DND-41 (cell line): ENCODE results near the gene SSR3.

Experiments
- ATAC-seq: fragments of 200-7000 bp; cut with Tn5 transposase; 3 replicates; pipeline ENCODE4 v1.9.1; 2021; ENCODE audit warnings: low read depth; ENCODE audit not compliant: insufficient read depth
- DNase-seq: peaks from one replicate; pipeline ENCODE4 v3.0.0-alpha.2; 2020
- H2AFZ ChIP-seq: 2 replicates; pipeline ENCODE4 v1.6.0; 2012; ENCODE audit warnings: low read depth, low read length
- H3K27ac ChIP-seq: 2 replicates; pipeline ENCODE4 v1.5.1; 2012; ENCODE audit warnings: low read length, inconsistent platforms
- H3K27me3 ChIP-seq: fragments of 200-600 bp; sonication (generic); 2 replicates; pipeline ENCODE4 v1.6.0; 2012; ENCODE audit warnings: low read length, mild to moderate bottlenecking, inconsistent platforms; ENCODE audit not compliant: insufficient read depth, poor library complexity
- H3K36me3 ChIP-seq: 2 replicates; pipeline ENCODE4 v1.5.1; 2012; ENCODE audit warnings: low read length, inconsistent platforms; ENCODE audit not compliant: insufficient read depth
- H3K4me1 ChIP-seq: 2 replicates; pipeline ENCODE4 v1.5.1; 2012; ENCODE audit warnings: mild to moderate bottlenecking, low read length; ENCODE audit not compliant: insufficient read depth
- H3K4me2 ChIP-seq: 2 replicates; pipeline ENCODE4 v1.6.0; 2012; ENCODE audit warnings: mild to moderate bottlenecking, moderate library complexity, low read length, inconsistent platforms; ENCODE audit not compliant: insufficient read depth
- H3K4me3 ChIP-seq, 2 experiments: fragments of 200-600 bp in 1 of 2; shearing (Covaris generic) in 1 of 2; 2 replicates each; pipeline ENCODE4 v1.5.1; 2012 to 2016; ENCODE audit warnings: inconsistent platforms in 2 of 2, low read length in 2 of 2, mild to moderate bottlenecking in 2 of 2, low read depth in 1 of 2, moderate library complexity in 1 of 2
- H3K79me2 ChIP-seq: 2 replicates; pipeline ENCODE4 v1.6.0; 2012; ENCODE audit warnings: low read length, inconsistent platforms; ENCODE audit not compliant: insufficient read depth
- H3K9ac ChIP-seq: 2 replicates; pipeline ENCODE4 v1.6.0; 2012; ENCODE audit warnings: low read depth, mild to moderate bottlenecking, inconsistent platforms, low read length, moderate library complexity
- H3K9me3 ChIP-seq: 2 replicates; pipeline ENCODE4 v1.5.1; 2012; ENCODE audit warnings: low read length, moderate library complexity, mild to moderate bottlenecking, inconsistent platforms; ENCODE audit not compliant: insufficient read depth, severe bottlenecking
- H4K20me1 ChIP-seq: 2 replicates; pipeline ENCODE4 v1.6.0; 2012; ENCODE audit warnings: low read length; ENCODE audit not compliant: insufficient read depth
- EZH2 ChIP-seq: IDR thresholded peaks from 3 replicates; pipeline ENCODE4 v1.6.1; 2012; ENCODE audit warnings: borderline replicate concordance, low read depth, mild to moderate bottlenecking, moderate library complexity, low read length, inconsistent platforms; ENCODE audit not compliant: severe bottlenecking
- TF ChIP-seq, protein P1 (sequence below): IDR thresholded peaks from 2 replicates; pipeline ENCODE4 v1.5.1; 2012; ENCODE audit warnings: borderline replicate concordance, low read length, moderate library complexity, mild to moderate bottlenecking; ENCODE audit not compliant: poor library complexity, severe bottlenecking; ENCODE audit errors: extremely low read depth

The SSR3 gene

DNA sequence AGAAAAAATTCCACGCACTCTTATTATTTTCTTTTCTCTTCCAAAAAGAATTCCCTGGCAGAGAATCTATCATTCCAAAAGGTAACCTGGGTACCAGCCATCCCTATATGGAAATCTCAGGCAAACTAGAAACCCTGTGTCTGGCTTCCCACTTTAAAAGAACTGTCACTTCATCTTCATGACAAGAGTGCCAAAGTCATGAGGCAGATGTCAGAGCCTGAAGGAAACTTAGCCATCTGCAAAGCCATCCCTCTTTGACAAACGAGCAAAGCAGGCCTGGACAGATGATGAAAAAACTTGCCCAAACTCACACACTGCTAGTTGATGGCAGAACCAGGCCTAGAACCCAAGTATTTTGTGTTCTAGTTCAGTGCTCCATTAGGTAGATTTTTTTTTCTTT is 15.9 kb downstream of the SSR3 start:
- Histone ChIP-seq H3K79me2 (no peaks in the 10 kb centered on the region), H3K4me3 (no peak overlapping the region), H3K4me1 (no peaks in the 10 kb centered on the region), H4K20me1 (no peaks in the 10 kb centered on the region; the same call in 1 of the 2 replicates), H3K9me3 (no peaks in the 10 kb centered on the region), H3K36me3 (peaks cover 39% of the 10 kb centered on the region), H3K9ac (no peak overlapping the region), H2AFZ (no peak overlapping the region), H3K27me3 (no peaks in the 10 kb centered on the region), H3K4me2 (no peak overlapping the region), H3K27ac (no peak overlapping the region)
- TF ChIP-seq, protein P1, sequence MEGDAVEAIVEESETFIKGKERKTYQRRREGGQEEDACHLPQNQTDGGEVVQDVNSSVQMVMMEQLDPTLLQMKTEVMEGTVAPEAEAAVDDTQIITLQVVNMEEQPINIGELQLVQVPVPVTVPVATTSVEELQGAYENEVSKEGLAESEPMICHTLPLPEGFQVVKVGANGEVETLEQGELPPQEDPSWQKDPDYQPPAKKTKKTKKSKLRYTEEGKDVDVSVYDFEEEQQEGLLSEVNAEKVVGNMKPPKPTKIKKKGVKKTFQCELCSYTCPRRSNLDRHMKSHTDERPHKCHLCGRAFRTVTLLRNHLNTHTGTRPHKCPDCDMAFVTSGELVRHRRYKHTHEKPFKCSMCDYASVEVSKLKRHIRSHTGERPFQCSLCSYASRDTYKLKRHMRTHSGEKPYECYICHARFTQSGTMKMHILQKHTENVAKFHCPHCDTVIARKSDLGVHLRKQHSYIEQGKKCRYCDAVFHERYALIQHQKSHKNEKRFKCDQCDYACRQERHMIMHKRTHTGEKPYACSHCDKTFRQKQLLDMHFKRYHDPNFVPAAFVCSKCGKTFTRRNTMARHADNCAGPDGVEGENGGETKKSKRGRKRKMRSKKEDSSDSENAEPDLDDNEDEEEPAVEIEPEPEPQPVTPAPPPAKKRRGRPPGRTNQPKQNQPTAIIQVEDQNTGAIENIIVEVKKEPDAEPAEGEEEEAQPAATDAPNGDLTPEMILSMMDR = no peak
- no peak for TF ChIP-seq EZH2
- no peak for ATAC-seq
- no peak for DNase-seq

DNA sequence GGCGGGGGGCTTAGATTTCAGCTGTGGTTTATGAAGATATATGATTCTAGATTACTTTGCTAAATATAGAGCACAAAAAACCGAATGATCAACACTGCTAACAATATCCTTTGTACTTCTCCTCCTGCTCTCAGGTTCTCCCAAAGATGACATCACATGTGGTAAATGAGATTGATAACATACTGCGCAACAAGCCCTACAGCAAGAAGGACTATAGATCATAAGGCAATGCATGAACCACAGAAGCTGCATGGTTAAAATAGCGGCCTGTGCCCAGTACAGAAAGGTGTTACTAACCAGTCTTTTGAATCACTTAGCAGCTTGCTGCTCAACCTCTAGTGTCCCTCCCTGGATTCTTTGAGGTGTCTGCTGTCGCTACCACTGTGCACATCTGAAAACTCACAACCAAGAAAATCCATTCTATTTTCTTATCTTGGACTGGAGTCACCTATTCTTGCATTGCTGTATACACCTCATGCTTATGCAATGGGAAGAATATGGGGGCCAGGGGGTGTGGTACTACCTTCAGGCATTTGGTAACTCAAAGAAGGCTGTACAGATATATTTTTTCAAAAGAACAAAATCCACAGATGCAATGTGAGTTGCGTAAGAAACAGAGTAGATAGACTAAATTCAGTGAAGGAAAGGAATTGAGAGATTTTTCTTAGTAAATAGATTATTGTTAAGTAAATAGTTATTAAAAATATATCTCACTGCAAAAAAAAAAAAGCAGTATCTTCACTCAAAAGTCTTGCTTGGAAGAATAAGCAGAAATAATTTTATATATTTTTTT is 18.2 kb downstream of the SSR3 start:
- Histone ChIP-seq H3K4me3 (no peak overlapping the region), H3K79me2 (no peaks in the 10 kb centered on the region), H3K4me2 (no peak overlapping the region), H3K9me3 (no peaks in the 10 kb centered on the region), H3K9ac (no peak overlapping the region), H3K27ac (no peak overlapping the region), H3K27me3 (no peaks in the 10 kb centered on the region), H3K36me3 (peaks cover 21% of the 10 kb centered on the region; the same call in 1 of the 2 replicates), H3K4me1 (no peaks in the 10 kb centered on the region), H2AFZ (no peak overlapping the region), H4K20me1 (no peaks in the 10 kb centered on the region; the same call in 1 of the 2 replicates)
- ATAC-seq (peak; percentile 8; the same call in 1 of the 3 replicates), DNase-seq (no peak)
- TF ChIP-seq EZH2 = no peak
- TF ChIP-seq, protein P1 = no peak

DNA sequence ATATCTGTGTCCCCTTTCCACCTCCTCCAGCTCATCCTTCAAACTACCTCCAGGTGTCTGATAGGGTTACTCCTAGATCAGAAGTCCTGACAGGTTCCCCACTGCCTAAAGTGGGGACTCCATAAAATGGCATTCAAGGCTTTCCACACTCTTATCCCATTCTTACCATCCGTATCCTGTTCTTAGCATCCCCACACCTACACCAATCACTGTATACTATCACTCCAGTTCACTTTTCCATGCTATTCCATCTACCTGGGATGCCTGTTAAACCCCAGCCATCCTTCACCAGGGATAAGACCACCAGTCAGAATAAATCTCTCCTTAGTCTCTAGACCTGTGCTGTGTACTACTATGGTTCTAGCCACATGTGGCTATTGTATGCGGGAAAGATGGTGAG is 19.1 kb downstream of the SSR3 start:
- Histone ChIP-seq H3K9me3 (no peaks in the 10 kb centered on the region), H4K20me1 (no peaks in the 10 kb centered on the region; the same call in 1 of the 2 replicates), H3K79me2 (no peaks in the 10 kb centered on the region), H3K9ac (no peak overlapping the region), H3K27ac (no peak overlapping the region), H3K36me3 (peaks cover 12% of the 10 kb centered on the region; the same call in 1 of the 2 replicates), H3K4me3 (no peak overlapping the region), H3K4me1 (no peaks in the 10 kb centered on the region), H3K4me2 (no peak overlapping the region), H3K27me3 (no peaks in the 10 kb centered on the region), H2AFZ (no peak overlapping the region)
- no peak for DNase-seq
- TF ChIP-seq, protein P1 = no peak
- no peak for TF ChIP-seq EZH2
- no peak for ATAC-seq
